Measurements from ENCODE around the gene PWWP2B.

DNA sequence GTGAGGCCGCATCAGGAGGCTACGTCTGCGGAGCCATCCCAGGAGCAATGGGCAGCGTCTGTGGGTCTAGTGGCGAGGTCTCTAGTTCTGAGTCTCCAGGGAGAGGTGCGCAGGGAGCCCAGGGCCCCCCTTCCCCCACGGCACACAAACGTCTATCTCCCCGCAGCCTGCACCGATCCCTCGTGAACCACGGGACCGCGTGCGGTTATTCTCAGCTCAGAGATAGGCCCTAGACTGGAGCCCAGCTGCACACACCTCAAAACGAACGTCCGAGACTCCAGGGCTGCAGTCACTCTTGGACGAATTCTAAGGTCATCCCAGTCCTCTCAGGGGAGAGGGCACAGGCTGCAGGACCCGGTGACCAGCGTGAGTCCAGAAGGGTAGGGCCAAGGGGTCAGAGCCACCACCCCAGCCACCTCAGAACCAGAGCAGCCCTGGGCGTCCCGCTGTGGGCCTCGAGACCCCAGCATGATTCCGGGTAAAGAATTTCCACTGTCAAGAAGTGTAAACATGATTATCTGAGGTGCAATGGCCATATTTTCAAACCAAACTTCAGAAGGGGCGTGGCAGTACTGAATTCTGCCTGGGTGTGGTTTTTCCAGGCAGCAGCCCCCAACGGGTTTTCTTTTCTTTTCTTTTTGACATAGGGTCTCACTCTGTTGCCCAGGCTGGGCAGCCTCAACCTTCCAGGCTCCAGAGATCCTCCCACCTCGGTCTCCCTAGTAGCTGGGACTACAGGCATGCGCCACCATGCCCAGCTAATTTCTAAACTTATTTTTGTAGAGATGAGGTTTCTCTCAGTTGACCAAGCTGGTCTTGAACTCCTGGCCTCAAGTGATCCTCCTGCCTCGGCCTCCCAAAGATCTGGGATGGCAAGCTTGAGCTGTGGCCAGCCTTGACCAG lies 57.5 kb downstream of the PWWP2B start:
- no peak for TF ChIP-seq EZH2 (IDR thresholded peaks at IDR 0.05; ENCODE audit: low read depth, low read length, severe bottlenecking)
- TF ChIP-seq ZNF274 (IDR thresholded peaks at IDR 0.05; ENCODE audit: borderline replicate concordance, extremely low read depth, low read length), result no peak
- no peak for TF ChIP-seq POLR2A (IDR thresholded peaks at IDR 0.05; ENCODE audit: control extremely low read depth in 1 of 2, low read depth in 2 of 2, low read length in 2 of 2)
- TF ChIP-seq, protein P1, sequence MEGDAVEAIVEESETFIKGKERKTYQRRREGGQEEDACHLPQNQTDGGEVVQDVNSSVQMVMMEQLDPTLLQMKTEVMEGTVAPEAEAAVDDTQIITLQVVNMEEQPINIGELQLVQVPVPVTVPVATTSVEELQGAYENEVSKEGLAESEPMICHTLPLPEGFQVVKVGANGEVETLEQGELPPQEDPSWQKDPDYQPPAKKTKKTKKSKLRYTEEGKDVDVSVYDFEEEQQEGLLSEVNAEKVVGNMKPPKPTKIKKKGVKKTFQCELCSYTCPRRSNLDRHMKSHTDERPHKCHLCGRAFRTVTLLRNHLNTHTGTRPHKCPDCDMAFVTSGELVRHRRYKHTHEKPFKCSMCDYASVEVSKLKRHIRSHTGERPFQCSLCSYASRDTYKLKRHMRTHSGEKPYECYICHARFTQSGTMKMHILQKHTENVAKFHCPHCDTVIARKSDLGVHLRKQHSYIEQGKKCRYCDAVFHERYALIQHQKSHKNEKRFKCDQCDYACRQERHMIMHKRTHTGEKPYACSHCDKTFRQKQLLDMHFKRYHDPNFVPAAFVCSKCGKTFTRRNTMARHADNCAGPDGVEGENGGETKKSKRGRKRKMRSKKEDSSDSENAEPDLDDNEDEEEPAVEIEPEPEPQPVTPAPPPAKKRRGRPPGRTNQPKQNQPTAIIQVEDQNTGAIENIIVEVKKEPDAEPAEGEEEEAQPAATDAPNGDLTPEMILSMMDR (IDR thresholded peaks at IDR 0.05; ENCODE audit: control extremely low read depth in 1 of 3, insufficient read depth in 1 of 3, low read depth in 1 of 3, low read length in 3 of 3), result no peak
- TF ChIP-seq SP1 (IDR thresholded peaks at IDR 0.05; ENCODE audit: low read depth, low read length), result no peak
- no peak for TF ChIP-seq SIRT6 (IDR thresholded peaks at IDR 0.05; ENCODE audit: low read length)
- TF ChIP-seq SIN3A (conservative IDR thresholded peaks at IDR 0.05 in 1 of 2, IDR thresholded peaks at IDR 0.05 in 1 of 2; ENCODE audit: low read depth in 1 of 2, low read length in 2 of 2), result no peak
- TF ChIP-seq CEBPB (IDR thresholded peaks at IDR 0.05; ENCODE audit: low read depth, low read length), result no peak
- no peak for TF ChIP-seq EP300 (IDR thresholded peaks at IDR 0.05; ENCODE audit: borderline replicate concordance in 1 of 2, low read depth in 2 of 2, low read length in 2 of 2)
- no peak for TF ChIP-seq BCL11A (IDR thresholded peaks at IDR 0.05; ENCODE audit: low read depth in 2 of 2, low read length in 2 of 2)
- no peak for TF ChIP-seq SP2 (IDR thresholded peaks at IDR 0.05; ENCODE audit: low read length)
- no peak for TF ChIP-seq YY1 (IDR thresholded peaks at IDR 0.05; ENCODE audit: low read depth, low read length)

All from H1 (cell line).